Measurements from ENCODE around the gene CBLN3. TPM values are rescaled to one million over a fixed set of nuclear protein-coding genes. Genes with fewer than 3 reads are reported as not detected.

Gene CBLN3
- total RNA-seq, 2 donors from 2014 or later = 1.3 to 4.2 TPM

DNA sequence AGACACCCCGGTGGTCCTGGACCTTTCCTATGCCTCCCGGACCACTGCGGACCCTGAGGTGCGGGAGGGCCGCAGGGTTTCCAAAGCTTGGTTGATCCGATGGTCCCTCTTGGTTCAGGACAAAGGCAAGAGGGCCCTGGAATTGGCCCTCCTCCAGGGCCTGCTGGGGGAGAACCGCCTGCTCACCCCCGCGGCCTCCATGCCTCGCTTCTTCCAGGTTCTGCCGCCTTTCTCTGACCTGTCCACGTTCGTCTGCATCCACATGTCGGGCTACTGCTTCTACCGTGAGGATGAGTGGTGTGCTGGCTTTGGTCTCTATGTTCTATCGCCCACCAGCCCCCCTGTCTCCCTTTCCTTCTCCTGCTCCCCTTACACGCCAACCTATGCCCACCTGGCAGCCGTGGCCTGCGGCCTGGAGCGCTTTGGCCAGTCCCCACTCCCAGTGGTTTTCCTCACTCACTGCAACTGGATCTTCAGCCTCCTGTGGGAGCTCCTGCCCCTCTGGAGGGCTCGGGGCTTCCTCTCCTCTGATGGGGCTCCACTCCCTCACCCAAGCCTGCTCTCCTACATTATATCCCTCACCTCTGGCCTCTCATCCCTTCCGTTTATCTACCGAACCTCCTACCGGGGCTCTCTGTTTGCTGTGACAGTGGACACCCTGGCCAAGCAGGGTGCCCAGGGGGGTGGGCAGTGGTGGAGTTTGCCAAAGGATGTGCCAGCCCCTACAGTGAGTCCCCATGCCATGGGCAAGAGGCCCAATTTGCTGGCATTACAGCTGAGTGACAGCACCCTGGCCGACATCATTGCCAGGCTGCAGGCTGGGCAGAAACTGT is 13.8 kb downstream of the CBLN3 start:
- no peak for ATAC-seq (ENCODE audit: insufficient number of reproducible peaks, low FRiP score, low read depth)
- Histone ChIP-seq H3K27ac (no peak overlapping the region), H3K9me3 (no peaks in the 10 kb centered on the region), H3K4me1 (ENCODE audit: control insufficient read depth in 1 of 2, low read depth in 2 of 2) (peaks cover 0 to 9% of the 10 kb centered on the region in 2 donors), H3K27me3 (replicated peaks; ENCODE audit: insufficient read depth) (no peaks in the 10 kb centered on the region), H3K4me3 (no peak overlapping the region), H3K36me3 (peaks cover 7% of the 10 kb centered on the region)
- no peak for DNase-seq (ENCODE audit: low spot score)
- TF ChIP-seq, protein P1, sequence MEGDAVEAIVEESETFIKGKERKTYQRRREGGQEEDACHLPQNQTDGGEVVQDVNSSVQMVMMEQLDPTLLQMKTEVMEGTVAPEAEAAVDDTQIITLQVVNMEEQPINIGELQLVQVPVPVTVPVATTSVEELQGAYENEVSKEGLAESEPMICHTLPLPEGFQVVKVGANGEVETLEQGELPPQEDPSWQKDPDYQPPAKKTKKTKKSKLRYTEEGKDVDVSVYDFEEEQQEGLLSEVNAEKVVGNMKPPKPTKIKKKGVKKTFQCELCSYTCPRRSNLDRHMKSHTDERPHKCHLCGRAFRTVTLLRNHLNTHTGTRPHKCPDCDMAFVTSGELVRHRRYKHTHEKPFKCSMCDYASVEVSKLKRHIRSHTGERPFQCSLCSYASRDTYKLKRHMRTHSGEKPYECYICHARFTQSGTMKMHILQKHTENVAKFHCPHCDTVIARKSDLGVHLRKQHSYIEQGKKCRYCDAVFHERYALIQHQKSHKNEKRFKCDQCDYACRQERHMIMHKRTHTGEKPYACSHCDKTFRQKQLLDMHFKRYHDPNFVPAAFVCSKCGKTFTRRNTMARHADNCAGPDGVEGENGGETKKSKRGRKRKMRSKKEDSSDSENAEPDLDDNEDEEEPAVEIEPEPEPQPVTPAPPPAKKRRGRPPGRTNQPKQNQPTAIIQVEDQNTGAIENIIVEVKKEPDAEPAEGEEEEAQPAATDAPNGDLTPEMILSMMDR (IDR thresholded peaks at IDR 0.05) = no peak

DNA sequence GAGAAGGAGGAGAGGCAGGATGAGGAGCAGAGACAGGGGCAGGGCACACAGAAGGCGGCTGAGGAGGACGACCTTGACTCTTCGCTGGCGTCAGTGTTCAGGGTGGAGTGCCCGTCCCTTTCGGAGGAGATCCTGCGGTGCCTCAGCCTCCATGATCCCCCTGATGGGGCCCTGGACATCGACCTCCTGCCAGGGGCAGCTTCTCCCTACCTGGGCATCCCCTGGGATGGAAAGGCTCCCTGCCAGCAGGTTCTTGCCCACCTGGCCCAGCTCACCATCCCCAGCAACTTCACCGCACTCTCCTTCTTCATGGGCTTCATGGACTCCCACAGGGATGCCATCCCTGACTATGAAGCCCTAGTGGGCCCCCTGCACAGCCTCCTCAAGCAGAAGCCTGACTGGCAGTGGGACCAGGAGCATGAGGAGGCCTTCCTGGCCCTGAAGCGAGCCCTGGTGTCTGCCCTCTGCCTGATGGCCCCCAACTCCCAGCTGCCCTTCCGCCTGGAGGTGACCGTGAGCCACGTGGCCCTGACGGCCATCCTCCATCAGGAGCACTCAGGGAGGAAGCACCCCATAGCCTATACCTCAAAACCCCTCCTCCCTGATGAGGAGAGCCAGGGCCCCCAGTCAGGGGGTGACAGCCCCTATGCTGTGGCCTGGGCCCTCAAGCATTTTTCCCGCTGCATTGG is 14.6 kb downstream of the CBLN3 start:
- H3K4me1 ChIP-seq (ENCODE audit: control insufficient read depth in 1 of 2, low read depth in 2 of 2) = peaks cover 0 to 9% of the 10 kb centered on the region in 2 donors
- H3K27me3 ChIP-seq (replicated peaks; ENCODE audit: insufficient read depth) = no peaks in the 10 kb centered on the region
- no peak for DNase-seq (ENCODE audit: low spot score)
- H3K4me3 ChIP-seq = no peak overlapping the region
- no peak for ATAC-seq (ENCODE audit: insufficient number of reproducible peaks, low FRiP score, low read depth)
- H3K27ac ChIP-seq = no peak overlapping the region
- H3K9me3 ChIP-seq = no peaks in the 10 kb centered on the region
- TF ChIP-seq, protein P1 (IDR thresholded peaks at IDR 0.05) = no peak
- peaks cover 7% of the 10 kb centered on the region for H3K36me3 ChIP-seq

DNA sequence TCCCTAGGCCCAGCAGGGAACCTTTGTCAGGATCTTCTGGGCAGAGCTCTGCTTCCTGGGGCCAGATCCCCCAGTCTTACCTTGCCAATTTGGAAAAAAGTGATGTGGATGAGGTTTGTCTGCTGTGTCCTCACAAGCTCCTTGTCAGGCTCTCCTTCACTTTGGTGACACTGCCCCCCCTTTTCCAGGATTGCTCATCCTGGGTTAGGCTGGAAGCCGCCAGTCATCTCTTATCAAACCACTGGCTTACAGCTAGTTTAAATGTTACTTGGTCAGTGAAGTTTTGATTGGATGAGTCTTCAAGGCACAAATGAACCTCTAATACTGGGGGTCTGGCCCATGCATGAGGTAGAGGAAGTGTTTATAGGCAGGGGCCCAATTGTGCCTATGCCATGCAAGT is 15.4 kb downstream of the CBLN3 start:
- no peak overlapping the region for H3K27ac ChIP-seq
- H3K27me3 ChIP-seq (replicated peaks; ENCODE audit: insufficient read depth) = no peaks in the 10 kb centered on the region
- TF ChIP-seq, protein P1 (IDR thresholded peaks at IDR 0.05) = no peak
- H3K4me1 ChIP-seq (ENCODE audit: control insufficient read depth in 1 of 2, low read depth in 2 of 2) = peaks cover 0 to 8% of the 10 kb centered on the region in 2 donors
- ATAC-seq (ENCODE audit: insufficient number of reproducible peaks, low FRiP score, low read depth) (no peak), DNase-seq (ENCODE audit: low spot score) (no peak)
- H3K9me3 ChIP-seq = no peaks in the 10 kb centered on the region
- H3K4me3 ChIP-seq = no peak overlapping the region
- peaks cover 7% of the 10 kb centered on the region for H3K36me3 ChIP-seq

DNA sequence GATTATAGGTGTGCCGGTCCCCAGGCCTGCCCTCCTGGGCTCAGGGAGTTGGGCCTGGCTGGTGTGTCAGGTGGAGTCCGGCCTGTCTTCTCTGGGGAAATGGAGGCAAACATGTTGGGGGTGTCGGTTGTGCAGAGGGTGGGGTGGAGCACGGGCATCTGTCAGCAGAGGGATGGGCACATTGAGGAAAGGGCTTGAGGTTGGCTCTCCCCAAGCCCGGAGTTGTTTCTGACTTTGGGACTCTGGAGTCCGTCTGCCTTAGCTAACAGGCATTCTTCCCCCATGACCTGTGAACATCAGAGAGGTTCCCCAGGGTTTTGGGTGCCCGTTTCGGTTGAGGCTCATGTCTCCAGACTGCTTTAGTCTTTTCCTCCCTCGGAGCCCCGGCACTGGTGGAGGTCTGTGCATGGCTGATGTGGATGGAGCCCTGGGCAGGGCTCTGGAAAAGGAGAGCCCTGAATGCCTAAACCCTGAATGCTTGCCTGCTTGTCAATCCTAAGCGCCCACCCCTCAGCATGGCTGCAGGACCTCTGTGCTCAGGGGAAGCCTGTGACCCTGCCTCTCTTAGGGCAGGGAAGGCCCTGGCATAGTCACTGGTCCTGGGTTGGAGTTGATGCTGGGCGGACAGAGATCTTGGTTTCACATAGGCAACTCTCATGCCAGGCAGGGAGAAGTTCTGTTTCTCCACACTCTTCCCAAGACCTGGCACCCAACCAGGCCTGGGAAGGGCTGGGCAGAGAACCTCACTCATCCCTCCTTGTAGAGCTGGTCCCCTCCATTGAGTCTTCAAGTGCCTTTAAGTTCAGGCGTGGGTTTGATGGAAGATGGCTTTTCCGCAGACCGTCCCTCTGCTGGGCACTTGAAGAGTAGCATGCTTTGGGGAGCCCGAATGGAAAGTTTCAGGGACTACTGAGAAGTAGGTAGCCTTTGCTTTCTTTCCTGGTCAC is 17.8 kb downstream of the CBLN3 start:
- no peaks in the 10 kb centered on the region for H3K4me1 ChIP-seq (ENCODE audit: control insufficient read depth in 1 of 2, low read depth in 2 of 2)
- TF ChIP-seq, protein P1 (IDR thresholded peaks at IDR 0.05) = peak; percentile 55
- ATAC-seq (ENCODE audit: insufficient number of reproducible peaks, low FRiP score, low read depth) = peak; percentile 44
- H3K27ac ChIP-seq = no peak overlapping the region
- DNase-seq (ENCODE audit: low spot score) = no peak
- H3K36me3 ChIP-seq = peaks cover 15% of the 10 kb centered on the region
- no peaks in the 10 kb centered on the region for H3K9me3 ChIP-seq
- H3K4me3 ChIP-seq = no peak overlapping the region
- H3K27me3 ChIP-seq (replicated peaks; ENCODE audit: insufficient read depth) = no peaks in the 10 kb centered on the region
